CD4-positive, CD25-positive, alpha-beta regulatory T cell (primary cell): ENCODE data around the gene FGF8. TPM values are rescaled to one million over a fixed set of nuclear protein-coding genes. Genes with fewer than 3 reads are reported as not detected.

Experiments
- ATAC-seq, 2 donors: fragments of 150-1000 bp; cut with Tn5 transposase; one replicate each; pipeline ENCODE4 v1.10.0; 2021; ENCODE audit warnings: low read depth in 2 of 2, moderate number of reproducible peaks in 2 of 2, moderate library complexity in 1 of 2
- DNase-seq, 3 donors: peaks; one replicate each; pipeline versions ENCODE4 v3.0.0 to v3.0.0-alpha.2; 2012 to 2022; ENCODE audit warnings: mixed read lengths in 1 of 3
- H3K27ac ChIP-seq: one replicate; pipeline ENCODE4 v1.7.0; 2013; ENCODE audit warnings: mild to moderate bottlenecking, low read length; ENCODE audit not compliant: insufficient read depth, poor library complexity, severe bottlenecking
- H3K27me3 ChIP-seq: one replicate; pipeline ENCODE4 v1.7.0; 2013; ENCODE audit warnings: low read length; ENCODE audit not compliant: control insufficient read depth, insufficient read depth
- H3K36me3 ChIP-seq: one replicate; pipeline ENCODE4 v1.7.0; 2013; ENCODE audit warnings: mild to moderate bottlenecking, low read length, moderate library complexity; ENCODE audit not compliant: control insufficient read depth, insufficient read depth
- H3K4me1 ChIP-seq: 2 replicates; pipeline ENCODE4 v1.7.0; 2013; ENCODE audit warnings: mild to moderate bottlenecking, low read length; ENCODE audit not compliant: insufficient read depth, control insufficient read depth, poor library complexity, severe bottlenecking
- H3K4me3 ChIP-seq: one replicate; pipeline ENCODE4 v1.7.0; 2013; ENCODE audit warnings: low read depth, mild to moderate bottlenecking, low read length, moderate library complexity
- H3K9me3 ChIP-seq, 2 experiments: 1 replicate in 1 of 2; 2 replicates in 1 of 2; pipeline ENCODE4 v1.7.0; 2013; ENCODE audit warnings: low read length in 2 of 2, mild to moderate bottlenecking in 1 of 2, moderate library complexity in 1 of 2; ENCODE audit not compliant: control insufficient read depth in 2 of 2
- H3K27ac Mint-ChIP-seq, 3 donors: one replicate each; pipeline ENCODE4 v1.8.0; 2020 to 2022; ENCODE audit warnings: mild to moderate bottlenecking in 3 of 3, mixed read lengths in 3 of 3, moderate library complexity in 2 of 3
- H3K27me3 Mint-ChIP-seq: one replicate; pipeline ENCODE4 v1.8.0; 2022; ENCODE audit warnings: mild to moderate bottlenecking, mixed read lengths
- H3K36me3 Mint-ChIP-seq: one replicate; pipeline ENCODE4 v1.8.0; 2020; ENCODE audit warnings: mixed read lengths
- H3K4me1 Mint-ChIP-seq, 4 donors: one replicate each; pipeline ENCODE4 v1.8.0; 2020 to 2022; ENCODE audit warnings: mixed read lengths in 4 of 4, mild to moderate bottlenecking in 1 of 4
- H3K4me3 Mint-ChIP-seq, 4 donors: one replicate each; pipeline ENCODE4 v1.8.0; 2020 to 2022; ENCODE audit warnings: mild to moderate bottlenecking in 4 of 4, mixed read lengths in 4 of 4, moderate library complexity in 3 of 4
- H3K9me3 Mint-ChIP-seq, 7 donors: one replicate each; pipeline ENCODE4 v1.8.0; 2020 to 2022; ENCODE audit warnings: mixed read lengths in 7 of 7, mild to moderate bottlenecking in 3 of 7, moderate library complexity in 2 of 7
- polyA plus RNA-seq, 4 donors: library from polyadenylated mRNA; unstranded; fragments of 300-500 nt; fragmentation: Illumina TruSeq; gene quantifications; one replicate each; pipeline ENCODE4 v1.2.3, GENCODE V29; 2021
- total RNA-seq: library from RNA; stranded (reverse); gene quantifications from one replicate; pipeline ENCODE4 v1.2.3, GENCODE V29; 2022

FGF8 gene
- total and polyA plus RNA-seq, 5 donors from 2014 or later, result not detected

- no peak overlapping the region for H3K27ac ChIP-seq
- Mint-ChIP-seq H3K4me3 (no peak overlapping the region), H3K27me3 (peaks cover 34% of the 10 kb centered on the region), H3K27ac (no peak overlapping the region), H3K4me1 (no peaks in the 10 kb centered on the region), H3K36me3 (no peaks in the 10 kb centered on the region), H3K9me3 (peaks cover 0 to 2% (median 0%) of the 10 kb centered on the region in 7 donors)
- H3K36me3 ChIP-seq, result no peaks in the 10 kb centered on the region
- H3K9me3 ChIP-seq, result no peaks in the 10 kb centered on the region
- no peaks in the 10 kb centered on the region for H3K4me1 ChIP-seq
- peaks cover 5% of the 10 kb centered on the region for H3K27me3 ChIP-seq
- DNase-seq, result no peak
- no peak for ATAC-seq
- no peak overlapping the region for H3K4me3 ChIP-seq
Observed at GRCh38 chr10:101752241-101752640, 23.7 kb downstream of the FGF8 start.

GRCh38 chr10:101749047-101750016 is 26.6 kb downstream of the FGF8 start:
- H3K27ac Mint-ChIP-seq, result no peak overlapping the region
- Histone ChIP-seq H3K27ac (no peak overlapping the region), H3K36me3 (no peaks in the 10 kb centered on the region), H3K27me3 (peaks cover 5% of the 10 kb centered on the region), H3K4me3 (no peak overlapping the region), H3K4me1 (no peaks in the 10 kb centered on the region), H3K9me3 (no peaks in the 10 kb centered on the region)
- H3K9me3 Mint-ChIP-seq, result peaks cover 0 to 2% (median 0%) of the 10 kb centered on the region in 7 donors
- ATAC-seq (no peak), DNase-seq (no peak)
- H3K4me1 Mint-ChIP-seq, result no peaks in the 10 kb centered on the region
- peaks cover 26% of the 10 kb centered on the region for H3K27me3 Mint-ChIP-seq
- no peaks in the 10 kb centered on the region for H3K36me3 Mint-ChIP-seq
- no peak overlapping the region for H3K4me3 Mint-ChIP-seq

- Histone ChIP-seq H3K27ac (no peak overlapping the region), H3K9me3 (no peaks in the 10 kb centered on the region), H3K4me1 (no peaks in the 10 kb centered on the region), H3K4me3 (no peak overlapping the region), H3K27me3 (peaks cover 6% of the 10 kb centered on the region), H3K36me3 (no peaks in the 10 kb centered on the region)
- Mint-ChIP-seq H3K9me3 (peaks cover 0 to 2% (median 0%) of the 10 kb centered on the region in 7 donors), H3K36me3 (no peaks in the 10 kb centered on the region), H3K4me1 (no peaks in the 10 kb centered on the region), H3K27me3 (peaks cover 18% of the 10 kb centered on the region), H3K27ac (no peak overlapping the region), H3K4me3 (no peak overlapping the region)
- no peak for DNase-seq
- ATAC-seq, result no peak
Observed at GRCh38 chr10:101748496-101748895, 27.4 kb downstream of the FGF8 start.

GRCh38 chr10:101745074-101745696 is 30.7 kb downstream of the FGF8 start:
- Histone ChIP-seq H3K4me1 (no peaks in the 10 kb centered on the region), H3K36me3 (no peaks in the 10 kb centered on the region), H3K9me3 (no peaks in the 10 kb centered on the region), H3K27ac (no peak overlapping the region), H3K27me3 (peaks cover 2% of the 10 kb centered on the region), H3K4me3 (no peak overlapping the region)
- H3K9me3 Mint-ChIP-seq, result no peaks in the 10 kb centered on the region
- no peak for ATAC-seq
- no peaks in the 10 kb centered on the region for H3K4me1 Mint-ChIP-seq
- H3K36me3 Mint-ChIP-seq, result no peaks in the 10 kb centered on the region
- no peak overlapping the region for H3K27ac Mint-ChIP-seq
- H3K4me3 Mint-ChIP-seq, result no peak overlapping the region
- no peak for DNase-seq
- H3K27me3 Mint-ChIP-seq, result peaks cover 20% of the 10 kb centered on the region

- ATAC-seq, result no peak
- H3K4me1 Mint-ChIP-seq, result no peaks in the 10 kb centered on the region
- H3K27ac Mint-ChIP-seq, result peak overlapping the region in 1 of 3 donors; percentile 20
Observed at GRCh38 chr10:101744267-101744666, 31.6 kb downstream of the FGF8 start.

GRCh38 chr10:101741938-101742337 is 34.0 kb downstream of the FGF8 start:
- peaks cover 22% of the 10 kb centered on the region for H3K27me3 Mint-ChIP-seq

More at GRCh38 chr10:101744267-101744666, 31.6 kb downstream of the FGF8 start:
- Histone ChIP-seq H3K4me1 (no peaks in the 10 kb centered on the region), H3K27ac (no peak overlapping the region), H3K36me3 (no peaks in the 10 kb centered on the region), H3K9me3 (no peaks in the 10 kb centered on the region), H3K27me3 (peaks cover 2% of the 10 kb centered on the region), H3K4me3 (no peak overlapping the region)
- H3K27me3 Mint-ChIP-seq, result peaks cover 22% of the 10 kb centered on the region
- no peak for DNase-seq
- peaks cover 0 to 1% (median 0%) of the 10 kb centered on the region in 7 donors for H3K9me3 Mint-ChIP-seq
- no peaks in the 10 kb centered on the region for H3K36me3 Mint-ChIP-seq
- no peak overlapping the region for H3K4me3 Mint-ChIP-seq

GRCh38 chr10:101736666-101737065 is 39.2 kb downstream of the FGF8 start:
- Histone ChIP-seq H3K4me1 (no peaks in the 10 kb centered on the region), H3K36me3 (no peaks in the 10 kb centered on the region), H3K27me3 (peaks cover 9% of the 10 kb centered on the region), H3K9me3 (no peaks in the 10 kb centered on the region), H3K27ac (no peak overlapping the region), H3K4me3 (no peak overlapping the region)
- Mint-ChIP-seq H3K4me1 (no peaks in the 10 kb centered on the region), H3K27me3 (peaks cover 39% of the 10 kb centered on the region), H3K9me3 (peaks cover 0 to 1% (median 0%) of the 10 kb centered on the region in 7 donors), H3K27ac (no peak overlapping the region), H3K4me3 (no peak overlapping the region), H3K36me3 (no peaks in the 10 kb centered on the region)
- ATAC-seq (no peak), DNase-seq (no peak)

More at GRCh38 chr10:101741938-101742337, 34.0 kb downstream of the FGF8 start:
- Mint-ChIP-seq H3K4me3 (no peak overlapping the region), H3K36me3 (no peaks in the 10 kb centered on the region), H3K4me1 (no peaks in the 10 kb centered on the region), H3K9me3 (peaks cover 0 to 1% (median 0%) of the 10 kb centered on the region in 7 donors), H3K27ac (no peak overlapping the region)
- ATAC-seq (no peak), DNase-seq (no peak)
- peaks cover 2% of the 10 kb centered on the region for H3K27me3 ChIP-seq
- H3K4me1 ChIP-seq, result no peaks in the 10 kb centered on the region
- no peak overlapping the region for H3K4me3 ChIP-seq
- no peak overlapping the region for H3K27ac ChIP-seq
- no peaks in the 10 kb centered on the region for H3K36me3 ChIP-seq
- no peaks in the 10 kb centered on the region for H3K9me3 ChIP-seq
